IMR-90 (cell line): ENCODE results near the gene NFILZ. TPM values are rescaled to one million over a fixed set of nuclear protein-coding genes. Genes with fewer than 3 reads are reported as not detected.
"Not testable (repeated sequence)": the region's sequence is repeated elsewhere in the genome, so short reads cannot be mapped to it uniquely, and the experiment has no call there.

Experiments
- ATAC-seq: fragments of 200-7000 bp; cut with Tn5 transposase; 2 replicates; pipeline ENCODE4 v1.9.1; 2020; ENCODE audit warnings: low read depth, mild to moderate bottlenecking, moderate library complexity
- BruUV-seq: library from RNA; stranded (reverse); fragments of 400-500 nt; replicated peaks from 2 replicates; lab custom pipeline; 2021; lab: Mats Ljungman, UMichigan
- CTCF ChIA-PET: fragments of 300-600 bp; formaldehyde crosslinking; extraction: SDS; loops from one replicate; lab custom pipeline; 2021; ENCODE audit warnings: antibody characterized with exemption; lab: Yijun Ruan, JAX
- POLR2A ChIA-PET: fragments of 300-600 bp; sonication (Branson Sonifier 250); formaldehyde crosslinking; loops from one replicate; lab custom pipeline; 2022; ENCODE audit warnings: antibody characterized with exemption; ENCODE audit not compliant: unreplicated experiment; lab: Charles Lee
- DNase-seq: peaks from one replicate; pipeline ENCODE4 v3.0.0; 2013
- H2AFZ ChIP-seq: replicated peaks from 2 replicates; pipeline ENCODE3; 2013; ENCODE audit warnings: low read length, mild to moderate bottlenecking; ENCODE audit not compliant: poor library complexity
- H2AK5ac ChIP-seq: 2 replicates; pipeline ENCODE4 v1.6.1; 2013; ENCODE audit warnings: low read depth, low read length, inconsistent platforms
- H2AK9ac ChIP-seq: replicated peaks from 2 replicates; pipeline ENCODE3; 2013; ENCODE audit warnings: mild to moderate bottlenecking, low read depth, low read length, moderate library complexity; ENCODE audit not compliant: poor library complexity
- H2BK120ac ChIP-seq: 2 replicates; pipeline ENCODE4 v1.6.1; 2013; ENCODE audit warnings: low read depth, low read length, inconsistent platforms
- H2BK15ac ChIP-seq: 3 replicates; pipeline ENCODE4 v1.6.1; 2013; ENCODE audit warnings: low read depth, low read length, inconsistent platforms
- H2BK20ac ChIP-seq: 2 replicates; pipeline ENCODE4 v1.6.1; 2013; ENCODE audit warnings: low read depth, mild to moderate bottlenecking, inconsistent platforms, low read length, moderate library complexity
- H2BK5ac ChIP-seq: 2 replicates; pipeline ENCODE4 v1.6.1; 2013; ENCODE audit warnings: mild to moderate bottlenecking, low read depth, low read length, inconsistent platforms; ENCODE audit not compliant: poor library complexity, severe bottlenecking
- H3K14ac ChIP-seq: replicated peaks from 2 replicates; pipeline ENCODE4 v1.6.1; 2013; ENCODE audit warnings: low read depth, low read length, inconsistent platforms
- H3K18ac ChIP-seq: 2 replicates; pipeline ENCODE4 v1.6.1; 2013; ENCODE audit warnings: low read depth, low read length, control low read depth
- H3K23ac ChIP-seq: 2 replicates; pipeline ENCODE4 v1.6.1; 2013; ENCODE audit warnings: low read depth, low read length, inconsistent platforms
- H3K27ac ChIP-seq: 2 replicates; pipeline ENCODE4 v1.5.1; 2013; ENCODE audit warnings: mild to moderate bottlenecking, control low read depth, low read length; ENCODE audit not compliant: insufficient read depth
- H3K27me3 ChIP-seq: 2 replicates; pipeline ENCODE4 v1.6.1; 2013; ENCODE audit warnings: low read length; ENCODE audit not compliant: control insufficient read depth, insufficient read depth
- H3K36me3 ChIP-seq: 2 replicates; pipeline ENCODE4 v1.6.1; 2013; ENCODE audit warnings: low read length, mixed read lengths; ENCODE audit not compliant: control insufficient read depth, insufficient read depth
- H3K4ac ChIP-seq: 2 replicates; pipeline ENCODE4 v1.6.1; 2013; ENCODE audit warnings: low read depth, low read length, inconsistent platforms
- H3K4me1 ChIP-seq: 2 replicates; pipeline ENCODE4 v1.6.1; 2013; ENCODE audit warnings: low read length, mixed read lengths; ENCODE audit not compliant: control insufficient read depth, insufficient read depth
- H3K4me2 ChIP-seq: 2 replicates; pipeline ENCODE4 v1.6.1; 2013; ENCODE audit warnings: low read depth, mild to moderate bottlenecking, control low read depth, low read length, moderate library complexity
- H3K4me3 ChIP-seq: 2 replicates; pipeline ENCODE4 v1.5.1; 2013; ENCODE audit warnings: low read depth, mild to moderate bottlenecking, control low read depth, low read length, moderate library complexity; ENCODE audit not compliant: insufficient read depth
- H3K56ac ChIP-seq: 2 replicates; pipeline ENCODE4 v1.6.1; 2013; ENCODE audit warnings: low read length, inconsistent platforms; ENCODE audit not compliant: insufficient read depth; ENCODE audit errors: extremely low read depth
- H3K79me1 ChIP-seq, 2 experiments: 2 replicates each; pipeline ENCODE4 v1.6.1; 2013; ENCODE audit warnings: low read length in 2 of 2, inconsistent platforms in 1 of 2, low read depth in 1 of 2
- H3K9ac ChIP-seq: 2 replicates; pipeline ENCODE4 v1.6.1; 2013; ENCODE audit warnings: low read depth, low read length, control low read depth
- H3K9me1 ChIP-seq: 2 replicates; pipeline ENCODE4 v1.6.1; 2013; ENCODE audit warnings: low read length, inconsistent platforms; ENCODE audit not compliant: insufficient read depth
- H3K9me3 ChIP-seq: 2 replicates; pipeline ENCODE4 v1.6.1; 2013; ENCODE audit warnings: low read length; ENCODE audit not compliant: control insufficient read depth, insufficient read depth
- H4K20me1 ChIP-seq: 2 replicates; pipeline ENCODE4 v1.6.1; 2013; ENCODE audit warnings: low read length, inconsistent platforms; ENCODE audit not compliant: insufficient read depth
- H4K5ac ChIP-seq: 2 replicates; pipeline ENCODE4 v1.6.1; 2013; ENCODE audit warnings: mild to moderate bottlenecking, low read depth, low read length, control low read depth
- H4K8ac ChIP-seq, 2 experiments: 2 replicates each; pipeline ENCODE4 v1.6.1; 2013; ENCODE audit warnings: low read depth in 2 of 2, low read length in 2 of 2, control low read depth in 1 of 2, inconsistent platforms in 1 of 2
- H4K91ac ChIP-seq: 2 replicates; pipeline ENCODE4 v1.6.1; 2013; ENCODE audit warnings: low read depth, low read length, inconsistent platforms; ENCODE audit not compliant: insufficient read depth
- WGBS, 2 experiments: methylation state at CpG; one replicate each; pipeline versions ENCODE4 v1.1.5 to v1.1.7; 2013; ENCODE audit warnings: missing lambda C conversion rate in 2 of 2; ENCODE audit not compliant: insufficient read length in 1 of 2; ENCODE audit errors: extremely low coverage in 2 of 2; 5-methylcytosine and 5-hydroxymethylcytosine counted together
- dilution Hi-C: fragments of 300-500 bp; cut with HindIII; formaldehyde crosslinking; loops from one replicate; pipeline ENCODE4 v1.14.3; 2018; ENCODE audit warnings: low sequenced_read_pairs; ENCODE audit not compliant: unreplicated experiment
- in situ Hi-C: fragments of 300-500 bp; cut with MboI; formaldehyde crosslinking; loops from 3 replicates; pipeline ENCODE4 v1.14.3; 2019; ENCODE audit warnings: low sequenced_read_pairs, inconsistent platforms, mixed read lengths
- intact Hi-C: fragments of 100-400 bp; cut with micrococcal nuclease; formaldehyde crosslinking; loops from 2 replicates; pipeline ENCODE4 v1.10.0; 2022
- polyA plus RNA-seq, 3 experiments: library from polyadenylated mRNA; depleted of rRNA; stranded (reverse); fragments of >200 nt; gene quantifications; 2 replicates each; pipeline ENCODE4 v1.2.3, GENCODE V29; 2012; ENCODE audit warnings: low replicate concordance in 1 of 3
- total RNA-seq: library from RNA; depleted of rRNA; stranded (reverse); fragments of >200 nt; gene quantifications from 2 replicates; pipeline ENCODE4 v1.2.3, GENCODE V29; 2012
- TF ChIP-seq, protein P1 (sequence below): conservative IDR thresholded peaks from 2 replicates; pipeline ENCODE4 v1.5.1; 2012; ENCODE audit warnings: mild to moderate bottlenecking, low read depth, low read length, improper control_type of control experiment

NFILZ gene
- total and polyA plus RNA-seq, 2 of the 4 experiments (the other 2 are of a cell fraction) = not detected

DNA sequence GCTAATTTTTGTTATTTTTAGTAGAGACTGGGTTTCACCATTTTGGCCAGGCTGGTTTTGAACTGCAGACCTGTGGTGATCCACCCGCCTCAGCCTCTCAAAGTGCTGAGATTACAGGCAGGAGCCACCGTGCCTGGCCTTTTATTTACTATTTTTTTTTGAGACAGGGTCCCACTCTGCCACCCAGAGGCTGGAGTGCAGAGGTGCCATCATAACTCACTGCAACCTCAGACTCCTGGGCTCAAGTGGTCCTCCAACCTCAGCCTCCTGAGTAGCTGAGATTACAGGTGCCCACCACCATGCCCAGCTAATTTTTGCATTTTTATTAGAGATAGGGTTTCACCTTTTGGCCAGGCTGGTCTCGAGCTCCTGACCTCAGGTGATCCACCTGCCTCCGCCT, 7.5 kb upstream of the NFILZ start:
- H3K18ac ChIP-seq, POLR2A ChIA-PET, H3K4me2 ChIP-seq, H3K56ac ChIP-seq, H3K4me3 ChIP-seq, H2AK5ac ChIP-seq, H3K4me1 ChIP-seq, H3K4ac ChIP-seq, dilution Hi-C loops, H2AK9ac ChIP-seq, intact Hi-C loops, H4K91ac ChIP-seq, H3K23ac ChIP-seq, H3K27me3 ChIP-seq, H3K9me1 ChIP-seq, H3K27ac ChIP-seq, H3K9me3 ChIP-seq, H2BK5ac ChIP-seq, CTCF ChIA-PET, H4K5ac ChIP-seq, BruUV-seq, ATAC-seq, H2BK20ac ChIP-seq, H4K8ac ChIP-seq, H3K36me3 ChIP-seq, H4K20me1 ChIP-seq, H2BK15ac ChIP-seq, in situ Hi-C loops, H3K9ac ChIP-seq, H3K79me1 ChIP-seq, H2BK120ac ChIP-seq, H3K14ac ChIP-seq, H2AFZ ChIP-seq, DNase-seq: not testable (repeated sequence)
- TF ChIP-seq, protein P1, sequence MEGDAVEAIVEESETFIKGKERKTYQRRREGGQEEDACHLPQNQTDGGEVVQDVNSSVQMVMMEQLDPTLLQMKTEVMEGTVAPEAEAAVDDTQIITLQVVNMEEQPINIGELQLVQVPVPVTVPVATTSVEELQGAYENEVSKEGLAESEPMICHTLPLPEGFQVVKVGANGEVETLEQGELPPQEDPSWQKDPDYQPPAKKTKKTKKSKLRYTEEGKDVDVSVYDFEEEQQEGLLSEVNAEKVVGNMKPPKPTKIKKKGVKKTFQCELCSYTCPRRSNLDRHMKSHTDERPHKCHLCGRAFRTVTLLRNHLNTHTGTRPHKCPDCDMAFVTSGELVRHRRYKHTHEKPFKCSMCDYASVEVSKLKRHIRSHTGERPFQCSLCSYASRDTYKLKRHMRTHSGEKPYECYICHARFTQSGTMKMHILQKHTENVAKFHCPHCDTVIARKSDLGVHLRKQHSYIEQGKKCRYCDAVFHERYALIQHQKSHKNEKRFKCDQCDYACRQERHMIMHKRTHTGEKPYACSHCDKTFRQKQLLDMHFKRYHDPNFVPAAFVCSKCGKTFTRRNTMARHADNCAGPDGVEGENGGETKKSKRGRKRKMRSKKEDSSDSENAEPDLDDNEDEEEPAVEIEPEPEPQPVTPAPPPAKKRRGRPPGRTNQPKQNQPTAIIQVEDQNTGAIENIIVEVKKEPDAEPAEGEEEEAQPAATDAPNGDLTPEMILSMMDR = peak; percentile 26; the same call in 1 of the 2 replicates
- WGBS, 2 experiments = 60% methylated on average over 1 of the region's 4 CpGs; no CpG with 5 or more reads in 1 of the 2 experiments
